Measurements from ENCODE around the gene SLCO4A1.
A peak's percentile ranks its signal among the peaks of the same experiment; 100 is the strongest.

The SLCO4A1 gene

DNA sequence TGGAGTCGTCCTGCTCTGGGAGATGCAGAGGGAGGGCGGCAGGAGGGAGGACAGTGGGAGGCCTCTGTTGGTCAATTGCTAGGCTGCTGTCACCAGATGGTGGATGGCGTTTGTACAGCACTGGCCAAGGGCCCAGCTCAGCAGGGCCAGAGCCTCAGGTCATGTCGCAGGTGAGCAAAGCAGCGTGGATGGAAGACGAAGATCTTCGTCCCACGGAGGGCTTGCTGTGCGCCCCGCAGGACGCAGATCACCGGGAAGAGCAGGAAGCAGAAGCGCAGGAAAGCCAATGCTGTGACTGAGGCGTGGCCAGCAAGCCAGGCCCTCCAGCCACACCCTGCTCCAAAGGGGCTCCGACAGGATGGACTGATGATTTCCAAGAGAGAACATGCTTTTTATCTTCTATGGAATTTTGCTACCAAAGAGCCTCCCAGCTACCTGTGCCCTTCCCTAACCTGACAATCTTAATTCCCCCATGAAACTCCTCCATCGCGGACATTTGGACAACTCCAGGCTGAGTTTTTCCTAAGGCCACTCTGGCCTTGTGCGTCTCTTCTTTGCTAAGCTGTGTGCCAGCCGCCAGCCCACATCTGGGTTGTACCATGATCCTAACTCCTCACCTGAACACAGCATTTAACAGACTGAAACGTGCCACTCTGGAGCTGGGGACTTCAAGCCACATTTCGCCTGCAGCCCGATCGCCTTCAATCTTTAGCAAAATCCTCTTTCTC, 3.5 kb upstream of the SLCO4A1 start:
- DNase-seq (ENCODE audit: low spot score) = no peak

DNA sequence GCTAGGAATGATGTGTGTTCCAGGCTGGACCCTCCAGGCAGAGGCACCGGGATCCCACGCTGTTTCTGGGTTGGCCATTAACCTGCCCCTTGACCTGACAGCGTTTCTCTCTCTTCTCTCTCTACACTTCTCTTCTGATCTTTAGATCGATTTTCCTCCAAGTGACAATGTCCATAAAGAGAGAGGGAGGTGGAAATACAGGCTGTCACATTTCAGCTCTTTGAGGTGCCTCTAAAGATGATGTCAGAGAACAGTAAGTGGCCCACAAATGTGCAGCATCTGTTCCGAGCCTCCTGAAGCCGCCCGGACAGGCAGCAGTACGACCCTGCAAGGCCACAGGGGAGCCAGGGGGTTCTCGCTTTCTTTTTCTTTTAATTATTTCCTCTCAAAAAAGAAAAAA, 2.5 kb upstream of the SLCO4A1 start:
- DNase-seq (ENCODE audit: low spot score) = no peak

DNA sequence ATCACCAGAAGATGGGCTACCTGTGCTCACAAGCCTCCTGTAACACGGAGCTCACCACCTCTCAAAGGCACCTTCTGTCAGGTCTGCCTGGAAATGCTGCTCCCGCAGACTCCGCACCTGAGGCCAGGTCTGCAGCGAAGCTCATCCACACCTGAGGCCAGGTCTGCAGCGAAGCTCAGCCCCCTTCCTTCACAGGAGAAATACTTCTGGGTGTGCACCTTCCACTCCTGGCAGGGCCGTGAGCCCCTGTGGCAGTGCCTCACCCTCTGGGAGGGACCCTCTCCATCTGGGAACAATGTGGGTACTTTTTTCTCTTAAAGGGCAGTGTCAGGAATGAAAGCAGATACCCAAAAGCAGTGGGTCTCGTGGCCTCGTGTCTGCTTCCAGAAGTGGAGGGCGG, 1.4 kb upstream of the SLCO4A1 start:
- no peak for DNase-seq (ENCODE audit: low spot score)

DNA sequence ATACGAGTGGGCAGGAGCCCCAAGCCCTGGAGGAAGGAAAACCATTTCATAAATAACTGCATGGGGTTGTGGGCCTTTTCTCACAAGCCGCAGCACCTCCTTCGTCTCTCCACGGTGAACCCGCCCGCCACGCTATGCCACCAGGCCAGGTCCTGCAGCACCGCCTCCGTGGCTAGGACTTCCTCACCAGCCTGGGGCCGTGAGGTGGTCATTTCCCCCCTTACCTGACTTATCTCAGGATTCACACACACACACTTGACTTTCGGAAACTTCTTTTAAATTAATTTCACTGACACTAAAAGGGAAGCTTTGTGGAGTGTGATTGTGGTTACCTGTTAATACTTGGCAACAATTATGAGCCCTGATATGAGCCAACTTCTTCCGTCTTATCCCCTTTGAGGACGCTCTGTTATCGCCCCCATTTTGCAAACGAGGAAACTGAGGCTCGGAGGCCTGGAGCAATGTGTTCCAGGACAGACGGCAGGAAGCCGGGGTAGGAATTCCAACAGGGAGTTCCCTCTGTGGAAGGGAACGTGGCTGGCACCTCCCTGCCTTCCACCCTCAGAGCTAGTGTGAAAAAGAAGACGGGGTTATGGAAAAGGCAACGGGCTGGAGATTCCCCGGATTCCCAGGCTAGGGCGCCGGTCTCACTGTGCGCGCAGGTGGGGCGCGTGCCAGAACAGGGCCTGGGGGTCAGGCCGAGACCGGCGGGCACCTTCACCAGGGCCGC, 817 bp upstream of the SLCO4A1 start:
- DNase-seq (ENCODE audit: low spot score) = no peak

DNA sequence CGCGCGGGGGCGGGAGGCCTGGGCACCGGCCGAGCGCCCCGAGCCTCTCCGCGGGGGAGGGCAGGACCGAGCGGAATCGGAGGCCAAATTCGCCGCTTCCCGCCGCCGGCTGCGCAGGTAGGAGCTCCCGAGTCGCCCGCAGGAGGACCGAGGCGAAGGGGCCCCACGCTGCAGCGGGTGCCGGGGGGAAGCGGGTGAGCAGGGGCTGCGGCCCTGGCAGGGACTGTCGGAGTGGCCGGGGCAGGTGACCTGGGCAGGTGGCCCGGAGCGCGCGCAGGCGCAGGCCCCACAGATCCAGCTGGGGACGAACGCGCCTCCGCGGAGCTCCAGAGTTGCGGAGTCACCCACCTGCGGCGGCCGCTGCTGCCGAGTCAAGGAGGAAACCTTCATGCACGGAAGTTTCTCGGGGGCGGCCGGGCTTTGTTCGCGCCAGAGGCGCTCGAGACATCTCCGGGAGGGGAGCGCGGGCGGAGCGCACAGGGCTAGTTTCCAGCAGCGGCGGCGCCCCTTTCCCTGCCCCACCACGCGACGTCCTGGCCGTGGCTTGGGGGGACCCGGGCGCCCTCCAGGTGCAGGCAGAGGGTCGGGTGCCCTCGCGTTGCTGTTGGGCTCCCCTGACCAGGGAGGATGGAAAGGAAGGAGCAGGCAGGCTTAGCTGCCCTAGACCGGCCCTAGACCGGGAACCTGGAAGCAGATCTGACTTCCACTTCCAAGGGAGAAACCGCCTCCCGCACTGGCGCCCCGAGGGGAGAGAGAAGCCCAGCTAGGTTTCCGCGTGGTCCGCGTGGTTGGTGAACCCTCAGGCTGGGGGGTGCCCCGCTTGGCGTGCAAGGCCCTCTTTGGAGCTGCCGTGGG, 590 bp downstream of the SLCO4A1 start:
- no peak for DNase-seq (ENCODE audit: low spot score)

DNA sequence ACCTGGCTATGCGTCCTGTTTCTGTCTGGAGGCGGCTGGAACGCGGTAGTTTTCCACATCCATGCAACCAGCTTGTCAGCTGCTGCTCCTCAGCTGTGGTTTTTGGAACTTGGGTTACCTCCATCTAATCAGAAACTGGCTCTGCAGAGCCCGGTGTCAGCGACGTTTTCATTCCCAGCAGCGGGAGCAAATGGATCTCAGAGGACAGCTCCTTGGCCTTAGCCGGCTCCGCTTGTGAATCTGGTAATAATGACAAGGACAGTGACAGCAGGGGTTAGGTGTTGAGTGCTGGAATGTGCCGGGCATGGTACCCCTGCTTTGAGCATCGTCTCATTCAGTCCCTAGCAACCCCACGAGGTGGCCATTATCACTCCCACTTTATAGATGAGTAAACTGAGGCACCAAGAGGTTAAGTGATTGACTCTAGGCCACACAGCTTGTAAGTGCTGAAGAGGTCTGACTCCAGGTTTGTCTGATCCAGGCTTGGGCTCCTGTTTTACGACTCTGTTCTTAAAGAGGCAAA, 1.3 kb downstream of the SLCO4A1 start:
- no peak for DNase-seq (ENCODE audit: low spot score)

DNA sequence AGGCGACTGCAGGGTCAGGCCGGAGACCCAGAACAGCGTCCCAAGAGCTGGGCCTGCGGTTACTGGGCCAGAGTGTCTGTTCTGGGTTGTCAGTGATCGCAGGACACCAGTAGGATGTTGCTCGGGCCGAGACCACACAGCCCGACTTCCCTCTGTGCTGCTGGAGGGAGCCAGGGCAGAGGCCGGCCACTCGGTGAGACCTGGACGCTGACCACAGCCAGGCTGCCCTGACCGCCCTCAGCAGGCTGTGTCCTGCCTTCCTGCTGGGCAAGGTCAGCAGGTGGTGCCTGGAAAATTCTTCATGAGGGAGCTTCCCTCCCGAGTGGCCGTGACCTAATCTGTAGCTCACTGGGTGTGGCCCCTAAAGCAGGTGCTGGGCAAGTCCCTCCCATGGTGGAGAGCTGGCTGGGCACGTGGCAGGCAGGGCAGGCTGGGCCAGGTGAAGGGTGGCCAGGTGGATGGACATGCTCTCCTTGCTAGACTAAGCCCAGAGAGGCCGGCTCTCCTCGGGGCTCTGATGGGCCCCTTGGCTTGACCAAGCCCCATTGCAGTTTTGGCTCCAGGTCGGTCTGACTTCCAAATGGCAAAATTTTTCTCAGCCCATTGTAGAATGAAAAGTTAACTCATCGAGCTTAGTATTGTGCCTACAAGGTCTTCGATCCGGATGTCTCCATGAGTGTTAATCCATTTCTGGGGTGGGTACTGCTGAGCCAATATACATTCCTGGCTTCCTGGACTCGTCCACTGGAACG, 1.9 kb downstream of the SLCO4A1 start:
- DNase-seq (ENCODE audit: low spot score) = no peak

DNA sequence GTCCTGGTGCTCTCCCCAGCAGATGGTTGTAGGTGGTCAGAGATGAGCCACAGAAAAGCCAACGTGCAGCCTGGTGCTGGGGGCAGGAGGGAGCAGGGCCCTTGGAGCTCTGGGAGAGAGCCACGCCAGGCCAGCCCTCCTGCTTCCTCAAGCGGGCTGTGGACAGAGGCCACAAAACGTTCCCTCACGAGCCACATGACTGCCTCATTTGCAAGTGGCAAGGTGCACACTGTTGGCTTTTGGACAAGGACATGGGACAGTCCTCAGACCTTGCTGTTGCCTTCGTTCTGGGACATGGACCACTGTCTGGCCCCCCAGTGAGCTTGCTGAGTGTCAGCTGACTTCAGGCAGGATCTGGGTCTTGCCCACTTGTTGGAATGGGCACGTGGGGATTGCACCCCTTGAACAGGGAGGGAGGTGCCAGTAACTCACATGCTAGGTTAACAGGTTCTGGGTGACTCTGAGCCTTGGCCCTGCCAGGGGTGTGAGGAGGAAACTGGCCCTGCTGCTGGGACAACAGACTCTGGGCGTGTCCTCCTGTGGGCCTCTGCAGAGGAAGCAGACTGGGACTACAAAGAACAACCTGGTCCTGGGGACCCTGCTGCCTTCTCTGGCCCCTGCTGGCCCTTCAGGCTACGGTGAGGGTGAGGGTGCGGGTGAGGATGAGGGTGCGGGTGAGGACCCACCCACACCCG, 2.6 kb downstream of the SLCO4A1 start:
- no peak for DNase-seq (ENCODE audit: low spot score)

DNA sequence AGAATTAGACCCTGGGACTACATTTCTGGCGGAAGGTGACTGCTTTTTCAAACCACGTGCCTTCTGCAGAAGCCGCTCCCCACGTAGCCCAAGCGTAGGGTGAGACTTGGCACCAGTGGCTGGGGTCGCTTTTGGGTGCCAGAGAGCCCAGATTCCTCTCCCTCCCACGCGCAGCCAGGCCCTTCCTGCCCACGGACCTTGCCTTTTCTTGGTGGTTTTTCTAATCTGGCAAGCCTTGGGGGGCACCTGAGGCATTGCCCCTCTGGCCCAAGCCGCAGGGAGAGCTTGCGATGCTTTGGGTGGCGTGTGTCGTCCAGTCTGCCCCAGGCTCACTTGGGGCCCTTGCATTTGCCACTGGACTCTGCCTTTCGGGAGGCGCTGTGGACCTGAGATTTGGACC, 3.3 kb downstream of the SLCO4A1 start:
- DNase-seq (ENCODE audit: low spot score) = no peak

DNA sequence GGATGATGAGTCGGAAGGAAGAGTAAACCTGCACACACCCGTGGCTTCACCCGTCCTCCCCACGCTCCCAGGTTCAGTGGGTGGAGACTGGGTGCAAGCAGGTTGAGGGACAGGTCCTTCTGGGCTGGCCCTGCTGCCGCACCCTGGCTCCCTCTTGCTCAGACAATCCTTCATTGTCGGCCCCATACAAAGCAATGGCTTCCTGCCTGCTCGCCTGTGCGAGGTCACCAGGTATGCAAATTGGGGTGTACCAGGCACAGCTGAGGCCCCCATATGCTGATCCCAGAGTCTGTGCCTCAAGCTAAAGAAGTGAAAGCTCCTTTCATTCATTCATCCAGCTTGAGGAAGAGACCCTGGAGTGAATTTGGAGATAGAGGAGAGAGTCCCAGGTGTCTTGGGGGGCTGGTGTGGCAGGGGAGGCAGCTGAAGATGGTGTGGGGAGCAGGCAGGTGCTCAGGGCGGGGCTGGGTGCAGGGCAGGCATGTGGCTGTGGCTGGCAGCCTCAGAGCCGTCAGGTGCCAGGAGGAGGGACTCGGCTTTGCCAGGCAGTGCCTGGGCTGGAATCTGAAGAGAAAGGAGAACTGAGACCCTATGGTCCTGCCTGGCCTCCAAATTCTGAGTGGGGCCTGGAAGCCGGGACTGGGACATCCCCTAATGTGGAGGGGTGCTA, 4.7 kb downstream of the SLCO4A1 start:
- DNase-seq (ENCODE audit: low spot score) = no peak

DNA sequence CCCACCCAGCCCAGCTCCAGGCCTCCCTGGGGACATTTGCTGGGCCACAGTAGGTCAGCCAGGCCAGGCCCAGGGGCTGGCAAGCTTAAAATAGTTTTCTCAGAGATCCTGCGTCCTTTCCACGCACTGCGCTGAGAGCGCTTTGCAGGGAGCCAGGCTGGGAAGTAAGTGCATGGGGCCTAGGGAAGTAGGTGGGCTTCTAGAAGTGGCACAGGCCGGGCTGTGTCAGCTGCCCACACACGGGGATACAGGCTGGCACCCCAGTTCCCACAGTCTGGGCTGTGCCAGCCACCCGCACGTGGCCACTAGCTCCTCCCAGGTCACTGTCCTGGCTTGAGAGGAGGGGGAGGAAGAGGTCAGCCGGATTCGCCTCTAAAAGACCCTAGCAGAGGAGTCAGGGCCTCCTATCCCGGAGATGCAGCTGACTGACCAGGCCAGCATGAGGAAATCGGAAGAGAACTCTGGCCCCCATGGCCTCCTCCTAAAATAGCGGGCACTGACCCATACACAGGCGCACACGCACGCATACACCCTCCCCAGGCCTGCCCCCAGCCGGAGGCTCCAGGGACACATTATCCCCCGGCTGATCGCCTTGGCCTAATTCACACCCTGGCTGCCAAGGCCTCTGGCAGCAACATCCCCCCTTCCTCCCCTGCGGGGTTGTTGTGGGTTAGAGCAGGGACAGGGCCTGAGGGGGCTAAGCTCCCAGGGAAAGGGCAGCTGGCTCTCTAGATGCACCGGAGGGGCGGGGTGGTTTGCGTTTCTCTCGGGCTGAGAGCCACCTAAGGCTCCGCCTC, 5.4 kb downstream of the SLCO4A1 start:
- DNase-seq (ENCODE audit: low spot score) = no peak

DNA sequence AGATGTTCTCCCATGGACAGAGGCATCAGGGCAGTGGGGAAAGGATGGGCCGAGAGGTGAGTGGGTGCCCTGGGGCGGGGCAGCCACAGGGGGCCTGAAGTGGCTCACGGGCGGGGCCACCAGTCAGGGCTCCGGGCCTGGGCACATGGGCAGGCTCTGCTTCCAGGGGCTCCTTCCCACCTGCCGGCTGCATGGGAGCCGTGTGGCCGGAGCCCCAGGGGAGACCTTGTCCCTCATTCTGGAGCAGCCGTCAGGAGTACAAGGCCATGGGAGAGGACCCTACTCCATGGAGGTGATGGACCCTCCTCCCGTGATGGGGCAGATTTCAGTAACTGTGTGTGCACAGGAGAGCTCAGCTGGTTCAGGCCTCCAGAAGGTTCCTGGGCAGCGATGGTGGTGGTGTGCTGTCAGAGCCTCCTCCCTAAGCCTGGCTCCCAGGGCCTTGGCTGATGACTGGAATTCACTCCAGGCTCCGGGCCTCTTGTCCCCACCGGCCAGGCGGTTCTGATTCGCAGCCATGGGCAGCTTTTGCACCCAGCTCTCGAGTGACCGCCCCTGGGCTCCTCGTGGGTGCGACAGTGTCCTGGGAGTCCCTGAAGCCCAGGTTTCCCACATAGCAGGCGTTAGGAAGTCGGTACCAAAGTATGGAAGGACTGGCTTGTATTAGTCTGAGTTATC, 6.2 kb downstream of the SLCO4A1 start:
- no peak for DNase-seq (ENCODE audit: low spot score)

DNA sequence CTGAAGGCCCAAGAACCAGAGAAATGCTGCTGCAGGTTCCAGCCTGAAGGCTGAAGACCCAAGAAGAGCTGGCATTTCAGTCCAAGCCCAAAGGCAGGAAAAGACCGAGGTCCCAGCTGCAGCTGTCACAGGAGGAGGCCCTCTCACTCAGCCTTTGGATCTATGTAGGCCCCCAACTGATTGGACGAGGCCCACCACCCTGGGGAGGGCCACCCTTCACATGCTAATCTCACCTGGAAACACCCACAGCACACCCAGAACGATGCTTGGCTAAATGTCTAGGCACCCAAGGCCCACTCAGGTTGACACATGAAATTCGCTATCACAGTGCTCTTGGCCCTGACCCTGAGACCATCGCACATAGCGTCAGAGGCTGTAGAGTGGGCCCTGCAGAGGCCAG, 6.8 kb downstream of the SLCO4A1 start:
- no peak for DNase-seq (ENCODE audit: low spot score)

DNA sequence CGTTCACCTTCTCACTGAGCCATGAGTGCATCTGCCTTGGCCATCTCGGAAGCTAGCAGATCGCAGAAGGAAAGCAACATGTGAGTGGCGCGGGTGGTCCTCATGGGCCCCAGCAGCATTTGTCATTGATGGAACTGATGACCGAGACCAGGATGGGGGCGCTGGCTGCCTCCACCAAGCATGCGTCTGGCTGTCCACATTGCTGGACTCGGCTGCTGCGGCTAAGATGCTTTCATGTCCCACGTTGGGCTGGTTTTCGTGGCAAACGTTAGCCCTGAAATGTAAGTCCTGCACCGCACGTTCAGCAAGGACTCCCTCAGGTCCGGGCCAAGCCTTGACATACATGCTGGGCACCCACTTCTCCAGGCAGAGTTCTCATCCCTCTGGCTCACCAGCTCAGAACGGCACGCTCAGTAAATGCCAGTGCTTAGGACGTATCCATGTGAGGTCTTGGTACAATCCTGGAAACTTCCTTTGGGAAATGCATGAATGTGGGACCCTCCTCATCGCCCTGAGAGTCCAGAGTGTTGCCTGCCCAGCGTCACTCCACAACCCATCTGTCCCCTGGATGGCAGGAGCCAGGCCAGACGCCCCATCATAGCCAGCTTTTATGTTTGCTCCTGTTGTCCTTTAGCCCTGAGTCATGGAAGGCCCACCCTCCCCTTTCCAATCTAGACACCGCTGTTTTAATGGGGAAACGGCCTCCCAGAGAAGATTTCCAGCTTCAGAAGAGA, 8.4 kb downstream of the SLCO4A1 start:
- DNase-seq (ENCODE audit: low spot score) = no peak

DNA sequence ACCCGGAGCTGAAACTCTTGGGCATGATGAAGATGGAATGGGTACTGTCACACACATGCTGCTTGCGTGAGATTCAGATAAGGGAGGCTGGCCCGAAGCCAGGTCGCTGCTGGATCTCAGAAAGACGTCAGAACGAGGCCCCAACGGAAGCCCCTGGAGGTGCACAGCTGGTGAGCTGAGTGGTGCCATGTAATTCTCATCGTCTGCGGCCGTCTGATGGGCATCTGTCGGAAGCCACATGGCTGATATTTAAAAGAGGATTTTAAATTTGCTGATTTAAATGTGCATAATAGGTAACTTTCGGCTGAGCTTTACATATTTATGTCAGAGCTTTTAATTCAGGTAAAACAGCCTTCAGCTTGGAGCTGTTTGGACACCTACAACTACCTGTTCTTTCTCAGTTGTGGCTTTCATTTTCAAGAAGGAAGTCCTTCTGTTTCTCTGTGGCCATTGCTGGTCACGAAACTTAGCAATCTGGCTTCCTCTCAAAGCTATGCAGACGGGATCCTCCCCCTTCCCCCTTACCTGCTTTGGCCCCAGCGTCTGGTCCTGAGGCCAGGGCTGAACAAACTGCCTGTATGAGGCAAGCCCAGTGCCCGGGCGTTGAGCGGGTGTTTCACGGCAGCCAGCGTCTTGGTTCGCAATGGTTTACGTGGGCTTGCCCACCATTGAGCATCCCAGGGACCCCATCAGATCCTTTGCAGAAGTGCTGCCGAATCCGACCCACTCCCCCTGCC, 9.2 kb downstream of the SLCO4A1 start:
- no peak for DNase-seq (ENCODE audit: low spot score)

DNA sequence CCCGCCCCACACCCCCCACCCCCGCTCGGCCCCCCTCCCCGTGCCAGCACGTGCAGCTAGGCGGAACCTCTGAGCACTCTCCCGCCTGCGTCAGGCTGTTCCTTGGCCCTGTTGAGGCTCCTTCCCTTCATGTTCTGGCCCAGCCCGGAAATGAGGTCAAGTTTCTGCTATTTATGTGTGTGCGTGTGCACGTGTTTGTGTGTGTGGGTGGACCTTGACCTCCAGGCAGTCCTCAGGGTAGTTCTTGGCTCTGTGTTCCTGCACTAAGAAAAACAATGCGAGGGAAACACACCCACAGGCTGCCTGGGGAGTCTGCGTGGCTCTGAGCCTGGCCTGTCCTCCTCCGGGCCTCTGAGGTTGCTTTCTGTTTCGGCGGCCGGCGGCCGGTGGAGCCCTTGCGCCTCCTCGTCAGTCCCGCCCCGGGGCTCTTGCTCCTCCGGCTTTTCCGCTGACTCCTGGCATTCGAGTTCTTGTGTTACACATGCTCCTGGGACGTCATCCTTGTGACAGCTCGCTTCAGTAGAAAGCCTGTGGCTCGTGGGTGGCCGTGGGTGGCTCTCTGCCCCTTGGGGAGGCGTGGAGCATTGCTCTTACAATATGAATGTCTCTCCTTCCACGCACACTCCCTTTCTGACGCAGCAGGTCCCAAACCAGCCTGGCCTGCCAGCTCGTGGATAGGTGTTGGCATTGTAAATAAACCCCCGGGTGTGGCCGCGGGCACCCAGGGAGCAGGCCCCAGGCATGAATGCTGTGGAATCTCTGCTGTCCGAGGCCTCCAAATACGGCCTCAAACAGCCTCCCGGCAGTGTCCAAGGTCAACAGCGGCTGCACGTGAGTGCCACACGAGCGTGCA, 10.0 kb downstream of the SLCO4A1 start:
- DNase-seq (ENCODE audit: low spot score) = peak; percentile 98

DNA sequence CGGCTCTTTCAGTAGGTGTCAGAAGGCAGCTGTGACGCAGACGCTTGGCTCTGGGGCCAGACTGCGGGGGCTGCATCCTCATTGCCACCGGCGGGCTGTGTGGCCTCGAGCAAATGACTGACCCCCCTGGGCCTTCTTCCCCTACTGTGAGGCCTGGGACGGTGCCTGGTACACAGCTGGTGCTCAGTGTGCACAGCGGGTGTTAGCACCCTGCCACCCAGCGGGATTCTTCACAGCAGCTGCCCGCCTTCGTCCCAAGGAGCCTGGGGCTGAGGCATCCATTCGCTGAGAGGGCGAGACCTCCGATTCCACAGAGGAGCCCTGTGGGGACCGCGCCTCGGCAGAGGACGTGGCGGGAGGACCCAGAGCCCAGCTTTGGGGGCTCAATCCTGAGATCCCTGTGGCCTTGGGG, 10.6 kb downstream of the SLCO4A1 start:
- DNase-seq (ENCODE audit: low spot score) = no peak
